ENCODE results near the gene CDH2.

DNA sequence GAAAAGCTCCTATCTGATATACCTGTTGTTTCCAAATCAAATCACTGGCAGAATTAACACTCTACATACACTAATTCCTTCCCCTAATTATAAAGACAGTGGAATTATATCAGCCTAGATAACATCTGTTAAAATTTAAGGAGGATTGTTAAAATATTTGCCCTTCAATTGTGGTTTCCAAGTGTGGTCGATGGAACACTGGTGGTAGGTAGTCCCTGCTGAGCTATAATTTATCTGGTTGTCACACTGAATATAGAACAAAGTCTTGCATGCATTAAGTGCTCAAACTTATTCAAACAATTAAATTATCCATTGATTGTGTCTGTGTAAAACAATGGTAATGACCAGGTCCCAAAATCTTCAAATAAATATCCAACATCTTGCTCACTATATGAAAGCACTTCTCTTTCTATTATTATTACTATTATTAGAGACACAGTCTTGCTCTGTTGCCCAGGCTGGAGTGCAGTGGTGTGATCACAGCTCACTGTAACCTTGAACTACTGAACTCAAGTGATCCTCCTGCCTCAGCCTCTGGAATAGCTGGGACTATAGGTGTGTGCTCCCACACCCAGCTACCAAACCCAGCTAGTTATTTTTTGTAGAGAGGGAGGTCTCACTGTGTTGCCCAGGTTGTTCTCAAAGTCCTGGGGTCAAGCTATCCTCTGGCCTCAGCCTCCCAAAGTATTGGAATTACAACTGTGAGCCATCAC is 12.0 kb downstream of the CDH2 start:
- no peak for TF ChIP-seq EZH2 (IDR thresholded peaks at IDR 0.05)
- TF ChIP-seq POLR2AphosphoS5 (IDR thresholded peaks at IDR 0.05; ENCODE audit: borderline replicate concordance, low read depth, low read length), result no peak

All from SK-N-MC (cell line).